Muscle layer of colon (tissue), 2 donors: ENCODE results near the gene RBM4B.

Experiments used
- H3K27ac ChIP-seq: one replicate; pipeline ENCODE4 v1.7.0; 2013; ENCODE audit warnings: low read depth, mild to moderate bottlenecking, low read length, moderate library complexity
- H3K27me3 ChIP-seq, 2 donors: one replicate each; pipeline ENCODE4 v1.7.0; 2013; ENCODE audit warnings: low read length in 2 of 2, mild to moderate bottlenecking in 2 of 2; ENCODE audit not compliant: insufficient read depth in 2 of 2, control insufficient read depth in 1 of 2
- H3K36me3 ChIP-seq: one replicate; pipeline ENCODE4 v1.7.0; 2013; ENCODE audit warnings: mild to moderate bottlenecking, low read length; ENCODE audit not compliant: insufficient read depth
- H3K4me1 ChIP-seq: one replicate; pipeline ENCODE4 v1.7.0; 2013; ENCODE audit warnings: mild to moderate bottlenecking, low read length; ENCODE audit not compliant: insufficient read depth
- H3K4me3 ChIP-seq, 2 donors: one replicate each; pipeline ENCODE4 v1.7.0; 2013; ENCODE audit warnings: low read length in 2 of 2, low read depth in 1 of 2, mild to moderate bottlenecking in 1 of 2, moderate library complexity in 1 of 2
- H3K9ac ChIP-seq: one replicate; pipeline ENCODE4 v1.7.0; 2013; ENCODE audit warnings: low read length
- H3K9me3 ChIP-seq: one replicate; pipeline ENCODE4 v1.7.0; 2013; ENCODE audit warnings: mild to moderate bottlenecking, low read length
- donor health status: abdominal sarcoma.
- donor health status: Adenocarcinoma of cecum.

The RBM4B gene

GRCh38 chr11:66632952-66633351 is 44.7 kb downstream of the RBM4B start:
- H3K4me1 ChIP-seq = peaks cover 27% of the 10 kb centered on the region
- H3K4me3 ChIP-seq = no peak overlapping the region

DNA sequence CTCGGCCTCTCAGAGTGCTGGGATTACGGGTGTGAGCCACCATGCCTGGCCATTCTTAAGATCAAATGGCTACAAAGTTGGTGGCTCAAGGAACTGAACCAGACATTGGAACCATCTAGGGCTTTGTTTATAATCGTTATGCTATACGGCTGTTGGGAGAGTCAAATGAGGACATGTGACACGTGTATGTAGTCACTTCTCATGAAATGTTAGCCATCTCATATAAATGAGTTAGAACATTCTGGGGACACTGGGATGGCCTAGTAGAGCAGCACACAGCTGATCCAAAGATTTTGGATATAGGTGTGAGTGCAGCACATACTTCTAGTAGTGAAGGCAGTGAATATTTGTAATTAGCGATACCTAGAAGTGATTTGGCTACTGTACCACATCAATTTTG is 45.8 kb downstream of the RBM4B start:
- no peaks in the 10 kb centered on the region for H3K27me3 ChIP-seq
- H3K27ac ChIP-seq = no peak overlapping the region
- H3K9ac ChIP-seq = no peak overlapping the region
- no peak overlapping the region for H3K4me3 ChIP-seq
- H3K4me1 ChIP-seq = peaks cover 25% of the 10 kb centered on the region
- no peaks in the 10 kb centered on the region for H3K9me3 ChIP-seq
- H3K36me3 ChIP-seq = peaks cover 32% of the 10 kb centered on the region

More at GRCh38 chr11:66632952-66633351, 44.7 kb downstream of the RBM4B start:
- Histone ChIP-seq H3K27me3 (no peaks in the 10 kb centered on the region), H3K9ac (no peak overlapping the region), H3K36me3 (peaks cover 21% of the 10 kb centered on the region), H3K9me3 (no peaks in the 10 kb centered on the region), H3K27ac (no peak overlapping the region)

GRCh38 chr11:66629356-66629755 is 48.3 kb downstream of the RBM4B start:
- Histone ChIP-seq H3K27ac (no peak overlapping the region), H3K9ac (no peak overlapping the region), H3K4me1 (peaks cover 34% of the 10 kb centered on the region), H3K9me3 (no peaks in the 10 kb centered on the region), H3K36me3 (peaks cover 57% of the 10 kb centered on the region), H3K27me3 (no peaks in the 10 kb centered on the region), H3K4me3 (no peak overlapping the region)

- no peak overlapping the region for H3K9ac ChIP-seq
- no peaks in the 10 kb centered on the region for H3K9me3 ChIP-seq
- H3K4me3 ChIP-seq = no peak overlapping the region
- no peaks in the 10 kb centered on the region for H3K27me3 ChIP-seq
- peaks cover 63% of the 10 kb centered on the region for H3K36me3 ChIP-seq
- peaks cover 46% of the 10 kb centered on the region for H3K4me1 ChIP-seq
- H3K27ac ChIP-seq = no peak overlapping the region
Observed at GRCh38 chr11:66628061-66628603, 49.6 kb downstream of the RBM4B start.

GRCh38 chr11:66626926-66627325 is 50.8 kb downstream of the RBM4B start:
- Histone ChIP-seq H3K36me3 (peaks cover 70% of the 10 kb centered on the region), H3K4me1 (peaks cover 52% of the 10 kb centered on the region), H3K9ac (no peak overlapping the region), H3K4me3 (no peak overlapping the region), H3K9me3 (no peaks in the 10 kb centered on the region), H3K27me3 (no peaks in the 10 kb centered on the region), H3K27ac (no peak overlapping the region)

DNA sequence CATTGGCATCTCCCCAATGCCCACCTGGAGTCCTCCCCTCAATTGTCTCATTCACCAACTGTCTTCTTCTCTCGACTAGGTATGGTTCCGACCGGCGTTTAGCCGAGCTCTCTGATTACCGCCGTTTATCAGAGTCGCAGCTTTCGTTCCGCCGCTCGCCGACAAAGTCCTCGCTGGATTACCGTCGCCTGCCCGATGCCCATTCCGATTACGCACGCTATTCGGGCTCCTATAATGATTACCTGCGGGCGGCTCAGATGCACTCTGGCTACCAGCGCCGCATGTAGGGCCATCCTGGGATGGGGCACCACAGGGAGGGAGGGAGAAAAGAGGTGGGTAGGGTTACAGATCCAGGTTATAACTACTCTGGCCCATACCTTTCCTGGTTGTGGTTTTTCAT is 51.3 kb downstream of the RBM4B start:
- Histone ChIP-seq H3K27me3 (no peaks in the 10 kb centered on the region), H3K4me1 (peaks cover 54% of the 10 kb centered on the region), H3K36me3 (peaks cover 70% of the 10 kb centered on the region), H3K9me3 (no peaks in the 10 kb centered on the region), H3K4me3 (no peak overlapping the region), H3K27ac (no peak overlapping the region), H3K9ac (no peak overlapping the region)

GRCh38 chr11:66625752-66626149 is 51.9 kb downstream of the RBM4B start:
- Histone ChIP-seq H3K9ac (no peak overlapping the region), H3K4me3 (no peak overlapping the region), H3K9me3 (no peaks in the 10 kb centered on the region), H3K27ac (no peak overlapping the region), H3K36me3 (peaks cover 70% of the 10 kb centered on the region), H3K27me3 (no peaks in the 10 kb centered on the region), H3K4me1 (peaks cover 60% of the 10 kb centered on the region)

DNA sequence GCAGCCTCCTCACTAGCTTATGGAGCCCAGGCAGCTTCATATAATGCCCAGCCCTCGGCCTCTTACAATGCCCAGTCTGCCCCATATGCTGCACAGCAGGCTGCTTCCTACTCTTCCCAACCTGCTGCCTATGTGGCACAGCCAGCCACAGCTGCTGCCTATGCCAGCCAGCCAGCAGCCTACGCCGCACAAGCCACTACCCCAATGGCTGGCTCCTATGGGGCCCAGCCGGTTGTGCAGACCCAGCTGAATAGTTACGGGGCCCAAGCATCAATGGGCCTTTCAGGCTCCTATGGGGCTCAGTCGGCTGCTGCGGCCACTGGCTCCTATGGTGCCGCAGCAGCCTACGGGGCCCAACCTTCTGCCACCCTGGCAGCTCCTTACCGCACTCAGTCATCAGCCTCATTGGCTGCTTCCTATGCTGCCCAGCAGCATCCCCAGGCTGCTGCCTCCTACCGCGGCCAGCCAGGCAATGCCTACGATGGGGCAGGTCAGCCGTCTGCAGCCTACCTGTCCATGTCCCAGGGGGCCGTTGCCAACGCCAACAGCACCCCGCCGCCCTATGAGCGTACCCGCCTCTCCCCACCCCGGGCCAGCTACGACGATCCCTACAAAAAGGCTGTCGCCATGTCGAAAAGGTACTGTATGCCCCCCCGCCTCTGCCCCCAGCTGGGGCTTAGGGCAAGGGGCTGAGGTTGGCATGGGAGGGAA is 52.5 kb downstream of the RBM4B start:
- Histone ChIP-seq H3K4me1 (peaks cover 64% of the 10 kb centered on the region), H3K9me3 (no peaks in the 10 kb centered on the region), H3K4me3 (no peak overlapping the region), H3K9ac (no peak overlapping the region), H3K27ac (no peak overlapping the region), H3K36me3 (peaks cover 70% of the 10 kb centered on the region), H3K27me3 (no peaks in the 10 kb centered on the region)

GRCh38 chr11:66624450-66624849 is 53.2 kb downstream of the RBM4B start:
- no peak overlapping the region for H3K9ac ChIP-seq
- H3K36me3 ChIP-seq = peaks cover 67% of the 10 kb centered on the region
- peak overlapping the region; percentile 4 for H3K27ac ChIP-seq
- H3K9me3 ChIP-seq = no peaks in the 10 kb centered on the region
- H3K27me3 ChIP-seq = no peaks in the 10 kb centered on the region
- H3K4me1 ChIP-seq = peaks cover 70% of the 10 kb centered on the region
- H3K4me3 ChIP-seq = no peak overlapping the region

DNA sequence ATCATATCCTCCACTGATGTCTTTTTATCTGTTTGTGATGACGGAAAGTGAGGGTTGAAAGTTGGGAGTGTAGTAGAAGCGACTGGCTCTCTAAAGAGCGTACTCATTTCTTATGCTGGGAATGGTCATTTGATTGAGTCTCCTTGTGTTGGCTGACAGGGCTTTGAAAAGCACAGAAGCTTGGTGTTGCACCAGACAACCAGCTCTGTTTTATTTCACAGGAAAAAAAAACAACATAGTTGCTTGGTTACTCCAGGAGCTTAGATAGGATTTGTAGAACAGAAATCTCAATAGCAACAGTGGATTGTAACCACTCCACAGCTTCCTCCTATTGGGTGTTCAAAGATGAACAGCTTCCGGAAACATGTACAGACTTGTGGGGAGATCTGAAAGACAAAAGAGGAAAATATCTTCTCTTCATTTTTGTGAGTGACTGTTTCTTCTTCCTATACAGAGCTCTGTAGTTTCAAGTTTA is 58.6 kb downstream of the RBM4B start:
- H3K27me3 ChIP-seq = no peaks in the 10 kb centered on the region
- H3K9ac ChIP-seq = peak overlapping the region; percentile 91
- peak overlapping the region; percentile 91 for H3K27ac ChIP-seq
- H3K36me3 ChIP-seq = peaks cover 24% of the 10 kb centered on the region
- peak overlapping the region; percentile 92 to 94 for H3K4me3 ChIP-seq
- H3K4me1 ChIP-seq = peaks cover 61% of the 10 kb centered on the region
- H3K9me3 ChIP-seq = no peaks in the 10 kb centered on the region

DNA sequence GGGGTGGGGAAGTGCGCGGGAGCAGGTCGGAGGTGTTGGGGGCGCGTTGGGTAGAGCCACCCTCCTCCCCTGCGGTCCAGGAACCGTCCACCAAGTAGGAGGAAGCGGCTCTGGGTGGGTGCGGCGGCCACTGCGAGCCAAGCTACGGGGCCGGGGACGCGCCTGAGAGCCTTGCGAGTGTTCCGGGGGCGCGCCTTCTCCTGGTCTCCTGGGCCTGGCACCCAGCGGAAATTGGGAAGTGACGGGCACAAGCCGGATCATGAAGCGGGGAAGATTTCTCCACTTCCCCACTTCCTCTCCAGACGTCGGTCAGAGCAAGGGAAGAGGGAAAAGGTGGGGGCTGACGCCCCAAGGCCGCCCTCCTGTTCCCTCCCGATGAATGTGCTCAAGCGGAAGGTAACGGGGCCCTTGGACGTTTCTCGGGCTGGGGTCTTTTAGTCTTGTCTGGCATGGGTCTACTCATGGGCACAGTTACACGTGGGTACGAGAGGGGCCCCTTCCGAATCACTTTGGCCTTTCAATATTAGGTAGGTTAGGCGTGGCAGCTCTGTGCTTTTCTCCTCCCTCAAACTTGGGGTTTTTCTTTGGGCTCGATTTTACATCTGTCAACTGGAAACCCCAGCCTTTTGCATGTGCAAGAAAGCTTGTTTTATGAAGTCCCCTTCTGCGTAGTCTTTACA is 60.4 kb downstream of the RBM4B start:
- H3K4me1 ChIP-seq = peaks cover 43% of the 10 kb centered on the region
- H3K9me3 ChIP-seq = no peaks in the 10 kb centered on the region
- H3K9ac ChIP-seq = peak overlapping the region; percentile 91
- peak overlapping the region; percentile 91 for H3K27ac ChIP-seq
- H3K36me3 ChIP-seq = peaks cover 14% of the 10 kb centered on the region
- H3K4me3 ChIP-seq = peak overlapping the region; percentile 92 to 94
- H3K27me3 ChIP-seq = no peaks in the 10 kb centered on the region
